Nephron (organoid): ENCODE measurements around the gene SRPX2.
A peak's percentile ranks its signal among the peaks of the same experiment; 100 is the strongest.

Experiments
- H3K27ac Mint-ChIP-seq, 3 experiments: 2 replicates each; pipeline ENCODE4 v1.8.0; 2020; ENCODE audit warnings: mixed read lengths in 3 of 3, mild to moderate bottlenecking in 2 of 3, moderate library complexity in 1 of 3
- H3K27me3 Mint-ChIP-seq: 2 replicates; pipeline ENCODE4 v1.8.0; 2021; ENCODE audit warnings: low read depth, mild to moderate bottlenecking, moderate library complexity, mixed read lengths
- H3K36me3 Mint-ChIP-seq: 2 replicates; pipeline ENCODE4 v1.8.0; 2020; ENCODE audit warnings: low read depth, mixed read lengths
- H3K4me1 Mint-ChIP-seq: 2 replicates; pipeline ENCODE4 v1.8.0; 2020; ENCODE audit warnings: mixed read lengths
- H3K4me3 Mint-ChIP-seq, 3 experiments: 2 replicates each; pipeline ENCODE4 v1.8.0; 2020; ENCODE audit warnings: mild to moderate bottlenecking in 3 of 3, mixed read lengths in 3 of 3, moderate library complexity in 2 of 3
- H3K9me3 Mint-ChIP-seq: 2 replicates; pipeline ENCODE4 v1.8.0; 2020; ENCODE audit warnings: mixed read lengths
- CTCF ChIP-seq, 3 experiments: fragments of 200-600 bp; sonication (generic); IDR thresholded peaks; one replicate each; pipeline ENCODE4 v1.5.0; 2021; ENCODE audit warnings: antibody characterized with exemption in 3 of 3; ENCODE audit not compliant: unreplicated experiment in 3 of 3

The SRPX2 gene, protein sequence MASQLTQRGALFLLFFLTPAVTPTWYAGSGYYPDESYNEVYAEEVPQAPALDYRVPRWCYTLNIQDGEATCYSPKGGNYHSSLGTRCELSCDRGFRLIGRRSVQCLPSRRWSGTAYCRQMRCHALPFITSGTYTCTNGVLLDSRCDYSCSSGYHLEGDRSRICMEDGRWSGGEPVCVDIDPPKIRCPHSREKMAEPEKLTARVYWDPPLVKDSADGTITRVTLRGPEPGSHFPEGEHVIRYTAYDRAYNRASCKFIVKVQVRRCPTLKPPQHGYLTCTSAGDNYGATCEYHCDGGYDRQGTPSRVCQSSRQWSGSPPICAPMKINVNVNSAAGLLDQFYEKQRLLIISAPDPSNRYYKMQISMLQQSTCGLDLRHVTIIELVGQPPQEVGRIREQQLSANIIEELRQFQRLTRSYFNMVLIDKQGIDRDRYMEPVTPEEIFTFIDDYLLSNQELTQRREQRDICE

GRCh38 chrX:100643956-100644860 is at the start of gene SRPX2:
SRPX2 (plus strand) TSS chrX:100644199; CDS start chrX:100646323, 2,124 bp downstream.
- H3K4me3 Mint-ChIP-seq: peak within 1 kb of the TSS; percentile 40 to 84 (median 83)
- H3K9me3 Mint-ChIP-seq: peaks cover 8% of the 10 kb centered on the region
- H3K27me3 Mint-ChIP-seq: peaks cover 3% of the 10 kb centered on the region
- H3K4me1 Mint-ChIP-seq: peaks cover 42% of the 10 kb centered on the region
- no peaks in the 10 kb centered on the region for H3K36me3 Mint-ChIP-seq
- no peak for TF ChIP-seq CTCF (IDR thresholded peaks at IDR 0.05; ENCODE audit: unreplicated experiment in 3 of 3)
- peak within 1 kb of the TSS; percentile 90 to 98 (median 90) for H3K27ac Mint-ChIP-seq

- Mint-ChIP-seq H3K27me3 (no peaks in the 10 kb centered on the region), H3K9me3 (peaks cover 3% of the 10 kb centered on the region), H3K4me1 (peaks cover 55% of the 10 kb centered on the region), H3K36me3 (no peaks in the 10 kb centered on the region), H3K4me3 (no peak overlapping the region), H3K27ac (peak overlapping the region; percentile 34 to 81 (median 65))
- no peak for TF ChIP-seq CTCF (IDR thresholded peaks at IDR 0.05; ENCODE audit: unreplicated experiment in 3 of 3)
These were observed 47.4 kb upstream of the SRPX2 start for GRCh38 chrX:100596601-100597000.

DNA sequence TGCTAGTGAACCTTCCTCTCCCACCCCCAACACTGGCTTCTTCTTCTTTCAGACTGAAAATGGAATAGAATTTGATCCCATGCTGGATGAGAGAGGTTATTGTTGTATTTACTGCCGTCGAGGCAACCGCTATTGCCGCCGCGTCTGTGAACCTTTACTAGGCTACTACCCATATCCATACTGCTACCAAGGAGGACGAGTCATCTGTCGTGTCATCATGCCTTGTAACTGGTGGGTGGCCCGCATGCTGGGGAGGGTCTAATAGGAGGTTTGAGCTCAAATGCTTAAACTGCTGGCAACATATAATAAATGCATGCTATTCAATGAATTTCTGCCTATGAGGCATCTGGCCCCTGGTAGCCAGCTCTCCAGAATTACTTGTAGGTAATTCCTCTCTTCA is 44.5 kb upstream of the SRPX2 start:
- peaks cover 46% of the 10 kb centered on the region for H3K4me1 Mint-ChIP-seq
- peaks cover 3% of the 10 kb centered on the region for H3K9me3 Mint-ChIP-seq
- no peaks in the 10 kb centered on the region for H3K36me3 Mint-ChIP-seq
- H3K27me3 Mint-ChIP-seq: no peaks in the 10 kb centered on the region
- no peak for TF ChIP-seq CTCF (IDR thresholded peaks at IDR 0.05; ENCODE audit: unreplicated experiment in 3 of 3)
- peak overlapping the region; percentile 81 to 93 (median 81) for H3K27ac Mint-ChIP-seq
- no peak overlapping the region for H3K4me3 Mint-ChIP-seq

- peaks cover 46% of the 10 kb centered on the region for H3K4me1 Mint-ChIP-seq
- H3K27ac Mint-ChIP-seq: peak overlapping the region; percentile 81 to 93 (median 81)
- peaks cover 3% of the 10 kb centered on the region for H3K9me3 Mint-ChIP-seq
- no peak overlapping the region for H3K4me3 Mint-ChIP-seq
- no peaks in the 10 kb centered on the region for H3K36me3 Mint-ChIP-seq
- H3K27me3 Mint-ChIP-seq: no peaks in the 10 kb centered on the region
- TF ChIP-seq CTCF (IDR thresholded peaks at IDR 0.05; ENCODE audit: unreplicated experiment in 3 of 3): no peak
These were observed 43.7 kb upstream of the SRPX2 start for GRCh38 chrX:100600340-100600739.

- Mint-ChIP-seq H3K27ac (peak overlapping the region; percentile 81 to 93 (median 81)), H3K36me3 (no peaks in the 10 kb centered on the region)
These were observed 43.2 kb upstream of the SRPX2 start for GRCh38 chrX:100600758-100601157.

More at GRCh38 chrX:100600758-100601157, 43.2 kb upstream of the SRPX2 start:
- Mint-ChIP-seq H3K9me3 (peaks cover 3% of the 10 kb centered on the region), H3K4me3 (no peak overlapping the region), H3K4me1 (peaks cover 46% of the 10 kb centered on the region), H3K27me3 (no peaks in the 10 kb centered on the region)
- TF ChIP-seq CTCF (IDR thresholded peaks at IDR 0.05; ENCODE audit: unreplicated experiment in 3 of 3): no peak
